Natural killer cell (primary cell): Measurements from ENCODE around the gene RFX7. TPM values are rescaled to one million over a fixed set of nuclear protein-coding genes. Genes with fewer than 3 reads are reported as not detected.

Source experiments
- ATAC-seq, 3 donors: fragments of 150-1000 bp in 2 of 3; fragments of 200-7000 bp in 1 of 3; cut with Tn5 transposase; 1 replicate in 1 of 3; 2 replicates in 2 of 3; pipeline ENCODE4 v1.10.0; 2021; ENCODE audit warnings: mild to moderate bottlenecking in 2 of 3, moderate library complexity in 2 of 3
- DNase-seq, 2 donors: peaks; one replicate each; pipeline versions ENCODE4 v3.0.0 to v3.0.0-alpha.2; 2013 to 2021; ENCODE audit warnings: mixed read lengths in 1 of 2
- H3K27ac ChIP-seq: one replicate; pipeline ENCODE4 v1.5.1; 2013; ENCODE audit warnings: mild to moderate bottlenecking, low read length
- H3K27me3 ChIP-seq: one replicate; pipeline ENCODE4 v1.6.1; 2013; ENCODE audit warnings: low read length; ENCODE audit not compliant: control insufficient read depth, insufficient read depth
- H3K36me3 ChIP-seq: one replicate; pipeline ENCODE4 v1.6.1; 2013; ENCODE audit warnings: low read length; ENCODE audit not compliant: control insufficient read depth, insufficient read depth
- H3K4me1 ChIP-seq: one replicate; pipeline ENCODE4 v1.6.1; 2013; ENCODE audit warnings: low read length; ENCODE audit not compliant: control insufficient read depth, insufficient read depth
- H3K4me3 ChIP-seq: one replicate; pipeline ENCODE4 v1.5.1; 2013; ENCODE audit warnings: low read length
- H3K9me3 ChIP-seq: one replicate; pipeline ENCODE4 v1.6.1; 2013; ENCODE audit warnings: low read length; ENCODE audit not compliant: control insufficient read depth, insufficient read depth
- H3K27ac Mint-ChIP-seq, 2 donors: one replicate each; pipeline ENCODE4 v1.8.0; 2022; ENCODE audit warnings: mild to moderate bottlenecking in 2 of 2, mixed read lengths in 2 of 2, moderate library complexity in 1 of 2
- H3K27me3 Mint-ChIP-seq, 2 donors: one replicate each; pipeline ENCODE4 v1.8.0; 2022; ENCODE audit warnings: low read depth in 2 of 2, mixed read lengths in 2 of 2
- H3K36me3 Mint-ChIP-seq: one replicate; pipeline ENCODE4 v1.8.0; 2022; ENCODE audit warnings: mixed read lengths
- H3K4me1 Mint-ChIP-seq, 2 donors: one replicate each; pipeline ENCODE4 v1.8.0; 2022; ENCODE audit warnings: mixed read lengths in 2 of 2
- H3K4me3 Mint-ChIP-seq: one replicate; pipeline ENCODE4 v1.8.0; 2022; ENCODE audit warnings: mild to moderate bottlenecking, moderate library complexity, mixed read lengths
- H3K9me3 Mint-ChIP-seq, 2 donors: one replicate each; pipeline ENCODE4 v1.8.0; 2022; ENCODE audit warnings: mixed read lengths in 2 of 2
- WGBS: methylation state at CpG from one replicate; pipeline ENCODE4 v1.1.7; 2013; ENCODE audit warnings: missing lambda C conversion rate; ENCODE audit not compliant: insufficient coverage; 5-methylcytosine and 5-hydroxymethylcytosine counted together
- intact Hi-C: fragments of 100-400 bp; cut with micrococcal nuclease; formaldehyde crosslinking; loops from one replicate; pipeline ENCODE4 v1.14.2; 2022
- total RNA-seq, 4 donors: library from RNA; stranded (reverse); fragments of 120-200 nt in 1 of 4; gene quantifications; one replicate each; pipeline versions ENCODE4 v1.2.3 to v1.2.4, GENCODE V29; 2013 to 2022
- TF ChIP-seq, protein P1 (sequence below): fragments of 200-600 bp; IDR thresholded peaks from one replicate; pipeline ENCODE4 v1.8.0; 2022; ENCODE audit warnings: antibody characterized with exemption

RFX7 gene
- total RNA-seq, 3 donors from 2014 or later (not counting 1 experiment from before 2014, with no cell fraction given): 25.0 to 37.4 (median 33.8) TPM

DNA sequence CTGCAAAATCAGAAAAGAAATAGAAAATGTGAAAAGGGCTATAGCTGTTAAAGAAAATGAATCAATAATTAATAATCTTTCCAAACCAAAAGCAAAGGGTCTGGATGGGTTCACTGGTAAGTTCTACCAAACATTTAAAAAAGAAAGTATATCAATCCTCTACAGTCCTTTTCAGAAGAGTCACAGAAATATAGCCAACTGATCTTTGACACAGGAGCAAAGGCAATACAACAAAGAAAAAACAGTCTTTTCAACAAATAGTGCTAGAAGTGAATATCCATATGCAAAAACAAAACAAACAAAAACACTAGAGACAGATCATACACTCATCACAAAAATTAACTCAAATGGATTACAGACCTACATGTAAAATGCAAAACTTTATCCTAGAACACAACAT, 32.6 kb downstream of the RFX7 start:
- TF ChIP-seq, protein P1, sequence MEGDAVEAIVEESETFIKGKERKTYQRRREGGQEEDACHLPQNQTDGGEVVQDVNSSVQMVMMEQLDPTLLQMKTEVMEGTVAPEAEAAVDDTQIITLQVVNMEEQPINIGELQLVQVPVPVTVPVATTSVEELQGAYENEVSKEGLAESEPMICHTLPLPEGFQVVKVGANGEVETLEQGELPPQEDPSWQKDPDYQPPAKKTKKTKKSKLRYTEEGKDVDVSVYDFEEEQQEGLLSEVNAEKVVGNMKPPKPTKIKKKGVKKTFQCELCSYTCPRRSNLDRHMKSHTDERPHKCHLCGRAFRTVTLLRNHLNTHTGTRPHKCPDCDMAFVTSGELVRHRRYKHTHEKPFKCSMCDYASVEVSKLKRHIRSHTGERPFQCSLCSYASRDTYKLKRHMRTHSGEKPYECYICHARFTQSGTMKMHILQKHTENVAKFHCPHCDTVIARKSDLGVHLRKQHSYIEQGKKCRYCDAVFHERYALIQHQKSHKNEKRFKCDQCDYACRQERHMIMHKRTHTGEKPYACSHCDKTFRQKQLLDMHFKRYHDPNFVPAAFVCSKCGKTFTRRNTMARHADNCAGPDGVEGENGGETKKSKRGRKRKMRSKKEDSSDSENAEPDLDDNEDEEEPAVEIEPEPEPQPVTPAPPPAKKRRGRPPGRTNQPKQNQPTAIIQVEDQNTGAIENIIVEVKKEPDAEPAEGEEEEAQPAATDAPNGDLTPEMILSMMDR: no peak
- peaks cover 57 to 58% of the 10 kb centered on the region in 2 donors for H3K4me1 Mint-ChIP-seq
- no peaks in the 10 kb centered on the region for H3K9me3 Mint-ChIP-seq

DNA sequence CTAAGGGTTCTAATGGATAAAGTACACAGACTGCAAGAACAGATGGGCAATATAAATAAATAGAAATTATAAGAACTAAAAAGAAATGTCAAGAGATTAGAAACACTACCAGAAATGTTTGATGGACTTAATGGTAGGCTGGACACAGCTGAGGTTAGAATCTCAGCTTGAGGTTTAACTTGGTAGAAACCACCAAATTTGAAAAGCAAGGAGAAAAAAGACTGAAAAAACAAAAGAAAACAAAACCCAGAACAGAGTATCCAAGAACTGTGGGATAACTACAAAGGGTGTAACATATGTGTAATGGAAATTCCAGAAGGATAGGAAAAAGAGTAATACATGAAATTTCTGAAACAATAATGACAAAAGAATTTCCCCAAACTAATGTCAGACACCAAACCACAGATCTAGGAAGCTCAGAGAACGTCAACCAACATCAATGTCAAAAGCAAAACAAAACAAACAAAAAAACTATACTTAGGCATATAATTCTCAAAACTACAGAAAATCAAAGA, 35.0 kb downstream of the RFX7 start:
- Histone ChIP-seq H3K4me1 (peaks cover 8% of the 10 kb centered on the region), H3K36me3 (no peaks in the 10 kb centered on the region), H3K9me3 (no peaks in the 10 kb centered on the region), H3K27ac (no peak overlapping the region), H3K4me3 (no peak overlapping the region), H3K27me3 (no peaks in the 10 kb centered on the region)
- no peaks in the 10 kb centered on the region for H3K36me3 Mint-ChIP-seq
- H3K27me3 Mint-ChIP-seq: no peaks in the 10 kb centered on the region
- intact Hi-C loops: no loop called here
- peak overlapping the region; percentile 54 for H3K4me3 Mint-ChIP-seq
- ATAC-seq (no peak), DNase-seq (peak in 1 of 2 donors; percentile 8)
- WGBS: 13% methylated on average over 1 of the region's 1 CpG
- H3K4me1 Mint-ChIP-seq: peaks cover 79 to 80% of the 10 kb centered on the region in 2 donors
- TF ChIP-seq, protein P1: no peak
- peak overlapping the region; percentile 1 to 52 for H3K27ac Mint-ChIP-seq
- no peaks in the 10 kb centered on the region for H3K9me3 Mint-ChIP-seq

More for the DNA sequence above, 32.6 kb downstream of the RFX7 start:
- Histone ChIP-seq H3K36me3 (no peaks in the 10 kb centered on the region), H3K27me3 (no peaks in the 10 kb centered on the region), H3K27ac (no peak overlapping the region), H3K4me1 (peaks cover 3% of the 10 kb centered on the region), H3K4me3 (no peak overlapping the region), H3K9me3 (no peaks in the 10 kb centered on the region)
- ATAC-seq (no peak), DNase-seq (no peak)
- intact Hi-C loops: no loop called here
- Mint-ChIP-seq H3K36me3 (no peaks in the 10 kb centered on the region), H3K4me3 (no peak overlapping the region), H3K27ac (no peak overlapping the region), H3K27me3 (no peaks in the 10 kb centered on the region)

DNA sequence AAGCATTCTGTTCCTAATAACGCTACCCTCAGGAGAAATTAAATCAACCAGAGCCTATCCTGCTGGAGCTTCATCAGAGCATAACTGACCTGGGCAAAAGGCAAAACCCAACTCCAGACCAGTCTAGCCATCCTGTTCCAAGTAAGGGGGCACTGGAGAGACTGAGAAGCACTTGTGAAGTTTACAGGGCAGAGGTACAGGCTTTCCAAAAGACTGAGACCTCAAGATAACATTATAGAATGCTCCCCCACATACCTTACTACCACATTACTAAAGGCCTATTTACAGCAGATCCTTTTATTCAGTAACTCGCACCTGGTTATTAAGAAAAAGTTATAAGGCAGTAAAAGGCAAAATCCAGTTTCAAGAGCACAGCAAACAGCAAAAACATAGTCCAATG, 35.5 kb downstream of the RFX7 start:
- H3K27ac ChIP-seq: no peak overlapping the region
- TF ChIP-seq, protein P1: no peak
- H3K9me3 Mint-ChIP-seq: no peaks in the 10 kb centered on the region
- no peaks in the 10 kb centered on the region for H3K36me3 ChIP-seq
- no peaks in the 10 kb centered on the region for H3K27me3 ChIP-seq
- peaks cover 83 to 84% of the 10 kb centered on the region in 2 donors for H3K4me1 Mint-ChIP-seq
- peak overlapping the region; percentile 1 to 52 for H3K27ac Mint-ChIP-seq
- no peaks in the 10 kb centered on the region for H3K9me3 ChIP-seq
- no peak for ATAC-seq
- intact Hi-C loops: no loop called here
- H3K4me3 ChIP-seq: no peak overlapping the region
- H3K4me3 Mint-ChIP-seq: peak overlapping the region; percentile 54
- 86% methylated on average over 2 of the region's 2 CpGs for WGBS
- peak in 1 of 2 donors; percentile 4 for DNase-seq
- no peaks in the 10 kb centered on the region for H3K27me3 Mint-ChIP-seq
- H3K36me3 Mint-ChIP-seq: no peaks in the 10 kb centered on the region
- peaks cover 8% of the 10 kb centered on the region for H3K4me1 ChIP-seq

DNA sequence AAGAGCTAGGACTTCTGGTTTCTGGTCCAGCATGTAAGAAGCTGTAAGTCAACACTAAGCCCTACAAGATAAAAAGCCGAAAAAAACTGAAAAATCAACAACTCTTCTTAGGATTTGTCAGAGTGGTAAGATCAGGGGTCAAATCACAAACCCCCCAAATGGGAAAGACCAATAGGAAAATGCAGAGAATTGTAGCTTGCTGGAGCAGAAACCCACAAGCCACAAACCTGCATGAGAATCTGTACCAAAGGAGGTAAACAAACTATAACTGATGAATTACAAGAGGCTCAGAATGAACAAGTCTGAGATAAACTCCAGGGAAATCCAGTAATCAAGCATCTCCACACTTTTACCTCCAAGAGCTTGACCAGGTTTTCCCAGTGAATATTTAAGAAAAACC, 36.0 kb downstream of the RFX7 start:
- peak in 1 of 2 donors; percentile 38 for DNase-seq
- Mint-ChIP-seq H3K27me3 (no peaks in the 10 kb centered on the region), H3K36me3 (no peaks in the 10 kb centered on the region), H3K4me1 (peaks cover 88% of the 10 kb centered on the region in 2 donors), H3K9me3 (no peaks in the 10 kb centered on the region), H3K4me3 (no peak overlapping the region), H3K27ac (peak overlapping the region; percentile 1 to 52)
- Histone ChIP-seq H3K4me3 (no peak overlapping the region), H3K4me1 (peaks cover 8% of the 10 kb centered on the region), H3K9me3 (no peaks in the 10 kb centered on the region), H3K36me3 (no peaks in the 10 kb centered on the region), H3K27me3 (no peaks in the 10 kb centered on the region), H3K27ac (no peak overlapping the region)
- TF ChIP-seq, protein P1: no peak
- no peak for ATAC-seq
- intact Hi-C loops: no loop called here
- no CpG with 5 or more reads among the region's 1 CpG for WGBS
